ENCODE results near the gene OR13F1.
"Not testable (repeated sequence)": the region's sequence is repeated elsewhere in the genome, so short reads cannot be mapped to it uniquely, and the experiment has no call there.

The OR13F1 gene

GRCh38 chr9:104503963-104504362 is at the start of gene OR13F1:
Gene OR13F1 (plus strand): TSS chr9:104504263. CDS start chr9:104504263, 0 bp downstream.
- no peak for DNase-seq

- DNase-seq, result no peak
These were observed 47.2 kb upstream of the OR13F1 start for GRCh38 chr9:104456831-104457230.

GRCh38 chr9:104463864-104464263 is 40.2 kb upstream of the OR13F1 start:
- no peak for DNase-seq

- DNase-seq, result no peak
These were observed 35.8 kb upstream of the OR13F1 start for GRCh38 chr9:104468261-104468660.

- no peak for DNase-seq
These were observed 21.0 kb upstream of the OR13F1 start for GRCh38 chr9:104482921-104483570.

- no peak for DNase-seq
These were observed 19.0 kb upstream of the OR13F1 start for GRCh38 chr9:104485014-104485413.

GRCh38 chr9:104494808-104495207 is 9.3 kb upstream of the OR13F1 start:
- DNase-seq, result peak; percentile 39 to 78

GRCh38 chr9:104503440-104503839 is 623 bp upstream of the OR13F1 start:
- DNase-seq, result no peak

GRCh38 chr9:104506565-104506964 is 2.5 kb downstream of the OR13F1 start:
- no peak for DNase-seq

GRCh38 chr9:104514901-104515300 is 10.8 kb downstream of the OR13F1 start:
- DNase-seq, result no peak

- not testable (repeated sequence) for DNase-seq
These were observed 16.2 kb downstream of the OR13F1 start for GRCh38 chr9:104520241-104520640.

- no peak for DNase-seq
These were observed 23.0 kb downstream of the OR13F1 start, which contains the start of gene OR13C4 for GRCh38 chr9:104527109-104527508. Gene OR13C4 (minus strand): TSS chr9:104527209. CDS start chr9:104527209, 0 bp downstream.

- no peak for DNase-seq
These were observed 32.7 kb downstream of the OR13F1 start, which contains the start of gene OR13C3 for GRCh38 chr9:104536756-104537155. Gene OR13C3 (minus strand): TSS chr9:104536856. CDS start chr9:104536723, 133 bp downstream.

GRCh38 chr9:104539275-104539674 is 35.2 kb downstream of the OR13F1 start:
- DNase-seq, result no peak

- DNase-seq, result no peak
These were observed 40.6 kb downstream of the OR13F1 start for GRCh38 chr9:104544644-104545043.

- no peak for DNase-seq
These were observed 49.2 kb downstream of the OR13F1 start for GRCh38 chr9:104553261-104553660.
